Measurements from ENCODE around the gene DOCK2.

DOCK2 gene

GRCh38 chr5:169811680-169812079 is 174.6 kb downstream of the DOCK2 start:
- no peak overlapping the region for H3K4ac ChIP-seq (ENCODE audit: low read length)
- H3K4me1 ChIP-seq (ENCODE audit: control insufficient read depth in 2 of 2, insufficient read depth in 1 of 2, low read depth in 1 of 2, low read length in 2 of 2), result peaks cover 0 to 12% of the 10 kb centered on the region in 2 donors
- no peak overlapping the region for H2BK15ac ChIP-seq (ENCODE audit: low read length)
- H3K9ac ChIP-seq (ENCODE audit: low read depth, low read length, poor library complexity), result no peak overlapping the region
- H4K91ac ChIP-seq (ENCODE audit: low read depth, low read length, poor library complexity), result no peak overlapping the region
- H2BK12ac ChIP-seq (ENCODE audit: low read length), result no peak overlapping the region
- H3K18ac ChIP-seq (ENCODE audit: low read length), result no peak overlapping the region
- H3K27ac ChIP-seq (replicated peaks; ENCODE audit: low read length), result no peak overlapping the region
- no peaks in the 10 kb centered on the region for H3K27me3 ChIP-seq (ENCODE audit: control insufficient read depth in 3 of 3, insufficient read depth in 3 of 3, low read depth in 1 of 3, low read length in 3 of 3)
- WGBS, 2 donors (ENCODE audit: extremely low coverage in 2 of 2, insufficient read length in 2 of 2, insufficient replicate concordance in 1 of 2), result no CpG with 5 or more reads among the region's 5 CpGs
- H3K4me2 ChIP-seq (ENCODE audit: insufficient read depth, low read length, poor library complexity, severe bottlenecking), result no peak overlapping the region
- no peaks in the 10 kb centered on the region for H3K79me1 ChIP-seq (ENCODE audit: low read depth, low read length)
- H4K8ac ChIP-seq (ENCODE audit: low read depth, low read length), result no peak overlapping the region
- no peak overlapping the region for H2AK5ac ChIP-seq (ENCODE audit: low read depth, low read length)
- no peak overlapping the region for H3K23ac ChIP-seq (ENCODE audit: low read depth, low read length, poor library complexity)
- H2AFZ ChIP-seq (ENCODE audit: low read length), result no peak overlapping the region
- no peak overlapping the region for H3K14ac ChIP-seq (ENCODE audit: low read length)
- H2BK120ac ChIP-seq (ENCODE audit: low read depth, low read length), result no peak overlapping the region
- no peaks in the 10 kb centered on the region for H3K9me3 ChIP-seq (replicated peaks in 1 of 2; ENCODE audit: control insufficient read depth in 2 of 2, insufficient read depth in 1 of 2, low read depth in 1 of 2, low read length in 2 of 2)
- no peaks in the 10 kb centered on the region for H3K36me3 ChIP-seq (replicated peaks in 1 of 2; ENCODE audit: control insufficient read depth in 2 of 2, insufficient read depth in 2 of 2, low read length in 2 of 2)
- no peak for DNase-seq (ENCODE audit: low spot score)
- no peak overlapping the region for H2BK5ac ChIP-seq (ENCODE audit: low read length)
- no peak overlapping the region for H3K4me3 ChIP-seq (ENCODE audit: low read length in 2 of 2)

DNA sequence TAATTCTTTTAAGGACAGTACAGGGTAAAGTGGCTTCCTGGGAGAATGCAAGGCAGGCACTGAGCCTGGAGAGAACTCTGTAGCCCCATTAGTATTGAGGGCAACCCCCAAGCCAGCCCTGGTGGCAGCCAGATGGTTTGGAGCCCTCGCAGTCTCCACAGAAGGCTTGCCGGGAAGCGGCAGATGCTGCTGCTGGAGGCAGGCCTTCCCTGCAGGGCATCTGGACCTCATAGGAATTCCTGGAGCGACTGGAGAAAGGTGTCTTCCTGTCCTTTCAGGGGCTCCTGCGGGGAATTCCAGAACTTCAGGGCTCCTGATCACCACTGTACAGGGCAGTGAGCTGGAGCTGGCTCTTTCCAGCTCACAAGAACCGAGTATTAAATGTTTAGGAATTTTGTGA is 175.7 kb downstream of the DOCK2 start:
- WGBS, 2 donors (ENCODE audit: extremely low coverage in 2 of 2, insufficient read length in 2 of 2, insufficient replicate concordance in 1 of 2), result no CpG with 5 or more reads among the region's 6 CpGs
- no peaks in the 10 kb centered on the region for H3K36me3 ChIP-seq (replicated peaks in 1 of 2; ENCODE audit: control insufficient read depth in 2 of 2, insufficient read depth in 2 of 2, low read length in 2 of 2)
- no peaks in the 10 kb centered on the region for H3K79me1 ChIP-seq (ENCODE audit: low read depth, low read length)
- no peak overlapping the region for H3K9ac ChIP-seq (ENCODE audit: low read depth, low read length, poor library complexity)
- no peak overlapping the region for H4K91ac ChIP-seq (ENCODE audit: low read depth, low read length, poor library complexity)
- DNase-seq (ENCODE audit: low spot score), result no peak
- H4K8ac ChIP-seq (ENCODE audit: low read depth, low read length), result no peak overlapping the region
- H2BK120ac ChIP-seq (ENCODE audit: low read depth, low read length), result no peak overlapping the region
- no peak overlapping the region for H2BK12ac ChIP-seq (ENCODE audit: low read length)
- H3K4me1 ChIP-seq (ENCODE audit: control insufficient read depth in 2 of 2, insufficient read depth in 1 of 2, low read depth in 1 of 2, low read length in 2 of 2), result peaks cover 0 to 12% of the 10 kb centered on the region in 2 donors
- no peak overlapping the region for H3K4me2 ChIP-seq (ENCODE audit: insufficient read depth, low read length, poor library complexity, severe bottlenecking)
- no peak overlapping the region for H2BK5ac ChIP-seq (ENCODE audit: low read length)
- H3K27ac ChIP-seq (replicated peaks; ENCODE audit: low read length), result no peak overlapping the region
- no peak overlapping the region for H3K4me3 ChIP-seq (ENCODE audit: low read length in 2 of 2)
- no peaks in the 10 kb centered on the region for H3K9me3 ChIP-seq (replicated peaks in 1 of 2; ENCODE audit: control insufficient read depth in 2 of 2, insufficient read depth in 1 of 2, low read depth in 1 of 2, low read length in 2 of 2)
- no peak overlapping the region for H2AFZ ChIP-seq (ENCODE audit: low read length)
- H3K14ac ChIP-seq (ENCODE audit: low read length), result no peak overlapping the region
- H3K4ac ChIP-seq (ENCODE audit: low read length), result no peak overlapping the region
- no peaks in the 10 kb centered on the region for H3K27me3 ChIP-seq (ENCODE audit: control insufficient read depth in 3 of 3, insufficient read depth in 3 of 3, low read depth in 1 of 3, low read length in 3 of 3)
- H2BK15ac ChIP-seq (ENCODE audit: low read length), result no peak overlapping the region
- no peak overlapping the region for H3K23ac ChIP-seq (ENCODE audit: low read depth, low read length, poor library complexity)
- H3K18ac ChIP-seq (ENCODE audit: low read length), result no peak overlapping the region
- no peak overlapping the region for H2AK5ac ChIP-seq (ENCODE audit: low read depth, low read length)

GRCh38 chr5:169814045-169814444 is 177.0 kb downstream of the DOCK2 start:
- Histone ChIP-seq H4K8ac (ENCODE audit: low read depth, low read length) (no peak overlapping the region), H2AFZ (ENCODE audit: low read length) (no peak overlapping the region), H3K9ac (ENCODE audit: low read depth, low read length, poor library complexity) (no peak overlapping the region), H3K4me2 (ENCODE audit: insufficient read depth, low read length, poor library complexity, severe bottlenecking) (no peak overlapping the region), H3K4ac (ENCODE audit: low read length) (no peak overlapping the region), H3K4me1 (ENCODE audit: control insufficient read depth in 2 of 2, insufficient read depth in 1 of 2, low read depth in 1 of 2, low read length in 2 of 2) (peaks cover 0 to 9% of the 10 kb centered on the region in 2 donors), H3K14ac (ENCODE audit: low read length) (no peak overlapping the region), H4K91ac (ENCODE audit: low read depth, low read length, poor library complexity) (no peak overlapping the region), H3K27me3 (ENCODE audit: control insufficient read depth in 3 of 3, insufficient read depth in 3 of 3, low read depth in 1 of 3, low read length in 3 of 3) (no peaks in the 10 kb centered on the region), H2BK5ac (ENCODE audit: low read length) (no peak overlapping the region), H3K79me1 (ENCODE audit: low read depth, low read length) (no peaks in the 10 kb centered on the region), H3K36me3 (replicated peaks in 1 of 2; ENCODE audit: control insufficient read depth in 2 of 2, insufficient read depth in 2 of 2, low read length in 2 of 2) (no peaks in the 10 kb centered on the region), H2BK120ac (ENCODE audit: low read depth, low read length) (no peak overlapping the region), H2AK5ac (ENCODE audit: low read depth, low read length) (no peak overlapping the region), H3K9me3 (replicated peaks in 1 of 2; ENCODE audit: control insufficient read depth in 2 of 2, insufficient read depth in 1 of 2, low read depth in 1 of 2, low read length in 2 of 2) (no peaks in the 10 kb centered on the region), H2BK12ac (ENCODE audit: low read length) (no peak overlapping the region), H3K23ac (ENCODE audit: low read depth, low read length, poor library complexity) (no peak overlapping the region), H3K18ac (ENCODE audit: low read length) (no peak overlapping the region), H2BK15ac (ENCODE audit: low read length) (no peak overlapping the region), H3K27ac (replicated peaks; ENCODE audit: low read length) (no peak overlapping the region), H3K4me3 (ENCODE audit: low read length in 2 of 2) (no peak overlapping the region)
- no peak for DNase-seq (ENCODE audit: low spot score)
- no CpG with 5 or more reads among the region's 3 CpGs for WGBS, 2 donors (ENCODE audit: extremely low coverage in 2 of 2, insufficient read length in 2 of 2, insufficient replicate concordance in 1 of 2)

DNA sequence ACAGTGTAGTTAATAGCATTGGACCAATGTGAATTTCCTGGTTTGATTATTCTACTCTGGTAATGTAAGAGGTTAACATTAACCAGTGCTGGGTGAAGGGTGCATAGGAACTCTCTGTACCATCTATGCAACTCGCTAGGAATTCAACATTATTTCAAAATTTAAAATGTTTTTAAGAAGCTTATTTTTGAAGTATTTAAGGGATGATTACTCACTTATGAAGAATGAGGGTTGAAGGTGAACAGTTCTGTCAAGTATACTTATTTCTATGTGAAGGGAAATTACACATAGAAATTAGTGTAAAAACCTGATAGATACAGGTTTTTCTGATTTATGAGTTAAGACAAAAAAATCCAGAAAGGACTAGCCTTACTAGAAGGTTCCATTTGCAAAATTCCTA is 177.4 kb downstream of the DOCK2 start:
- DNase-seq (ENCODE audit: low spot score), result no peak
- Histone ChIP-seq H3K4me3 (ENCODE audit: low read length in 2 of 2) (no peak overlapping the region), H2AK5ac (ENCODE audit: low read depth, low read length) (no peak overlapping the region), H3K9ac (ENCODE audit: low read depth, low read length, poor library complexity) (no peak overlapping the region), H3K9me3 (replicated peaks in 1 of 2; ENCODE audit: control insufficient read depth in 2 of 2, insufficient read depth in 1 of 2, low read depth in 1 of 2, low read length in 2 of 2) (no peaks in the 10 kb centered on the region), H2BK15ac (ENCODE audit: low read length) (no peak overlapping the region), H3K4me1 (ENCODE audit: control insufficient read depth in 2 of 2, insufficient read depth in 1 of 2, low read depth in 1 of 2, low read length in 2 of 2) (peaks cover 0 to 9% of the 10 kb centered on the region in 2 donors), H3K18ac (ENCODE audit: low read length) (no peak overlapping the region), H3K4ac (ENCODE audit: low read length) (no peak overlapping the region), H3K14ac (ENCODE audit: low read length) (no peak overlapping the region), H2AFZ (ENCODE audit: low read length) (no peak overlapping the region), H4K8ac (ENCODE audit: low read depth, low read length) (no peak overlapping the region), H2BK5ac (ENCODE audit: low read length) (no peak overlapping the region), H3K4me2 (ENCODE audit: insufficient read depth, low read length, poor library complexity, severe bottlenecking) (no peak overlapping the region), H3K23ac (ENCODE audit: low read depth, low read length, poor library complexity) (no peak overlapping the region), H4K91ac (ENCODE audit: low read depth, low read length, poor library complexity) (no peak overlapping the region), H3K27ac (replicated peaks; ENCODE audit: low read length) (no peak overlapping the region), H2BK120ac (ENCODE audit: low read depth, low read length) (no peak overlapping the region), H2BK12ac (ENCODE audit: low read length) (no peak overlapping the region), H3K36me3 (replicated peaks in 1 of 2; ENCODE audit: control insufficient read depth in 2 of 2, insufficient read depth in 2 of 2, low read length in 2 of 2) (no peaks in the 10 kb centered on the region), H3K27me3 (ENCODE audit: control insufficient read depth in 3 of 3, insufficient read depth in 3 of 3, low read depth in 1 of 3, low read length in 3 of 3) (no peaks in the 10 kb centered on the region), H3K79me1 (ENCODE audit: low read depth, low read length) (no peaks in the 10 kb centered on the region)
- WGBS, 2 donors (ENCODE audit: extremely low coverage in 2 of 2, insufficient read length in 2 of 2, insufficient replicate concordance in 1 of 2), result no CpG with 5 or more reads among the region's 1 CpG

All from neuronal stem cell (in vitro differentiated cells).